GM23248 (cell line): ENCODE results near the gene SLC18B1.

Source experiments
- EZH2 ChIP-seq: fragments of 200-600 bp; sonication (generic); IDR thresholded peaks from 2 replicates; pipeline ENCODE4 v1.6.1; 2018; ENCODE audit warnings: antibody characterized with exemption, mild to moderate bottlenecking; ENCODE audit not compliant: insufficient read depth, poor library complexity, severe bottlenecking
- EZH2phosphoT487 ChIP-seq: fragments of 200-600 bp; sonication (generic); IDR thresholded peaks from 2 replicates; pipeline ENCODE4 v1.6.1; 2018; ENCODE audit warnings: antibody characterized with exemption, moderate library complexity, mild to moderate bottlenecking, low read depth; ENCODE audit not compliant: insufficient read depth

DNA sequence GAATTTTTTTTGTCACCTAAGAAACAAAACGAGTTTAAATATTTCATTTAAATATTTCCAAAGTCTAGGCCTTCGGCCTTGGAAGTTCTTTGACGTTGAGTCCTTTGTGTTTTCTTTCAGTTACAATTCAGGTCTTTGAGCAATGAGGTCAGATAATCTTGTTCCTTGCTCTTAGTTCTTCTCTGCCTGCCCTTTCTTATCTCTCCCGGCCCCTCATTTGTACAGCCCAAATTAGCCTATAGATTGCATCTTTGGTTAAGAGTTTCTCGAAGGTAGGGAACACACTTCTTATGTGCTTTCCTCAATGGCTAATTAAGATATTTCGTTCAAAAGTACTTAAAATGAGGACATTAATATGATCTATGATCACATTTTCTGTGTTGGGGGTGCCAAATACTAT, 34.5 kb upstream of the SLC18B1 start:
- TF ChIP-seq EZH2 (no peak), EZH2phosphoT487 (no peak)
